Muscle layer of colon (tissue), 2 donors: Measurements from ENCODE around the gene DBP.
A peak's percentile ranks its signal among the peaks of the same experiment; 100 is the strongest.
"Not testable (repeated sequence)": the region's sequence is repeated elsewhere in the genome, so short reads cannot be mapped to it uniquely, and the experiment has no call there.

ENCODE experiments used
- H3K27ac ChIP-seq: one replicate; pipeline ENCODE4 v1.7.0; 2013; ENCODE audit warnings: low read depth, mild to moderate bottlenecking, low read length, moderate library complexity
- H3K27me3 ChIP-seq, 2 donors: one replicate each; pipeline ENCODE4 v1.7.0; 2013; ENCODE audit warnings: low read length in 2 of 2, mild to moderate bottlenecking in 2 of 2; ENCODE audit not compliant: insufficient read depth in 2 of 2, control insufficient read depth in 1 of 2
- H3K36me3 ChIP-seq: one replicate; pipeline ENCODE4 v1.7.0; 2013; ENCODE audit warnings: mild to moderate bottlenecking, low read length; ENCODE audit not compliant: insufficient read depth
- H3K4me1 ChIP-seq: one replicate; pipeline ENCODE4 v1.7.0; 2013; ENCODE audit warnings: mild to moderate bottlenecking, low read length; ENCODE audit not compliant: insufficient read depth
- H3K4me3 ChIP-seq, 2 donors: one replicate each; pipeline ENCODE4 v1.7.0; 2013; ENCODE audit warnings: low read length in 2 of 2, low read depth in 1 of 2, mild to moderate bottlenecking in 1 of 2, moderate library complexity in 1 of 2
- H3K9ac ChIP-seq: one replicate; pipeline ENCODE4 v1.7.0; 2013; ENCODE audit warnings: low read length
- H3K9me3 ChIP-seq: one replicate; pipeline ENCODE4 v1.7.0; 2013; ENCODE audit warnings: mild to moderate bottlenecking, low read length
- donor health status: abdominal sarcoma.
- donor health status: Adenocarcinoma of cecum.

Gene DBP

GRCh38 chr19:48637948-48638830 lies 1.0 kb upstream of the DBP start:
- H3K36me3 ChIP-seq: peaks cover 6% of the 10 kb centered on the region
- H3K9ac ChIP-seq: peak overlapping the region; percentile 71
- no peaks in the 10 kb centered on the region for H3K27me3 ChIP-seq
- H3K4me1 ChIP-seq: peaks cover 25% of the 10 kb centered on the region
- no peaks in the 10 kb centered on the region for H3K9me3 ChIP-seq
- peak overlapping the region; percentile 44 to 91 for H3K4me3 ChIP-seq
- peak overlapping the region; percentile 64 for H3K27ac ChIP-seq

GRCh38 chr19:48637449-48637947 lies 319 bp upstream of the DBP start:
- Histone ChIP-seq H3K4me1 (peaks cover 32% of the 10 kb centered on the region), H3K27me3 (no peaks in the 10 kb centered on the region), H3K9ac (peak overlapping the region; percentile 71), H3K27ac (peak overlapping the region; percentile 64), H3K4me3 (peak overlapping the region; percentile 78 to 91), H3K36me3 (peaks cover 13% of the 10 kb centered on the region), H3K9me3 (no peaks in the 10 kb centered on the region)

GRCh38 chr19:48635966-48636858 lies 967 bp downstream of the DBP start:
- peak overlapping the region; percentile 75 for H3K9ac ChIP-seq
- H3K4me3 ChIP-seq: peak overlapping the region; percentile 78 to 91
- peak overlapping the region; percentile 64 for H3K27ac ChIP-seq
- H3K27me3 ChIP-seq: no peaks in the 10 kb centered on the region
- H3K36me3 ChIP-seq: peaks cover 24% of the 10 kb centered on the region
- peaks cover 42% of the 10 kb centered on the region for H3K4me1 ChIP-seq
- H3K9me3 ChIP-seq: no peaks in the 10 kb centered on the region

GRCh38 chr19:48635263-48635965 lies 1.8 kb downstream of the DBP start:
- Histone ChIP-seq H3K9me3 (no peaks in the 10 kb centered on the region), H3K4me1 (peaks cover 50% of the 10 kb centered on the region), H3K36me3 (peaks cover 32% of the 10 kb centered on the region), H3K4me3 (peak overlapping the region; percentile 78 to 91), H3K9ac (peak overlapping the region; percentile 75), H3K27ac (peak overlapping the region; percentile 64), H3K27me3 (no peaks in the 10 kb centered on the region)

- Histone ChIP-seq H3K4me3 (peak overlapping the region; percentile 2 to 91), H3K9me3 (no peaks in the 10 kb centered on the region), H3K9ac (peak overlapping the region; percentile 29), H3K27me3 (no peaks in the 10 kb centered on the region), H3K36me3 (peaks cover 39% of the 10 kb centered on the region), H3K27ac (peak overlapping the region; percentile 64), H3K4me1 (peaks cover 58% of the 10 kb centered on the region)
These were observed 2.5 kb downstream of the DBP start for GRCh38 chr19:48634424-48635262.

- Histone ChIP-seq H3K36me3 (peaks cover 39% of the 10 kb centered on the region), H3K9ac (peak overlapping the region; percentile 29), H3K4me3 (peak overlapping the region; percentile 0 to 91), H3K9me3 (no peaks in the 10 kb centered on the region), H3K27me3 (no peaks in the 10 kb centered on the region), H3K27ac (peak overlapping the region; percentile 4), H3K4me1 (peaks cover 61% of the 10 kb centered on the region)
These were observed 3.2 kb downstream of the DBP start for GRCh38 chr19:48634036-48634342.

GRCh38 chr19:48633148-48634035 lies 3.8 kb downstream of the DBP start:
- peak overlapping the region; percentile 29 for H3K9ac ChIP-seq
- H3K4me1 ChIP-seq: peaks cover 55% of the 10 kb centered on the region
- peak overlapping the region; percentile 15 to 91 for H3K4me3 ChIP-seq

GRCh38 chr19:48632692-48633147 lies 4.5 kb downstream of the DBP start:
- H3K4me1 ChIP-seq: peaks cover 54% of the 10 kb centered on the region
- H3K36me3 ChIP-seq: peaks cover 39% of the 10 kb centered on the region
- no peak overlapping the region for H3K9ac ChIP-seq
- no peak overlapping the region for H3K27ac ChIP-seq
- H3K4me3 ChIP-seq: peak overlapping the region in 1 of 2 donors; percentile 2
- H3K9me3 ChIP-seq: no peaks in the 10 kb centered on the region
- no peaks in the 10 kb centered on the region for H3K27me3 ChIP-seq

More at GRCh38 chr19:48633148-48634035, 3.8 kb downstream of the DBP start:
- Histone ChIP-seq H3K27ac (no peak overlapping the region), H3K9me3 (no peaks in the 10 kb centered on the region), H3K36me3 (peaks cover 39% of the 10 kb centered on the region), H3K27me3 (no peaks in the 10 kb centered on the region)

- H3K27me3 ChIP-seq, H3K9ac ChIP-seq, H3K27ac ChIP-seq, H3K9me3 ChIP-seq: not testable (repeated sequence)
- Histone ChIP-seq H3K4me3 (peak overlapping the region in 1 of 2 donors; percentile 2), H3K4me1 (peaks cover 54% of the 10 kb centered on the region), H3K36me3 (peaks cover 41% of the 10 kb centered on the region)
These were observed 4.9 kb downstream of the DBP start for GRCh38 chr19:48632286-48632685.
